Smooth muscle cell (in vitro differentiated cells): ENCODE data around the gene MAPK4. TPM values are rescaled to one million over a fixed set of nuclear protein-coding genes. Genes with fewer than 3 reads are reported as not detected.

Experiments
- DNase-seq: peaks from one replicate; lab custom pipeline; 2025; ENCODE audit not compliant: unreplicated experiment; lab: John Stamatoyannopoulos, UW
- H2AFZ ChIP-seq: fragments of 200-600 bp; sonication (generic); 2 replicates; pipeline ENCODE4 v1.6.0; 2016; ENCODE audit warnings: antibody characterized with exemption, low read depth, mild to moderate bottlenecking
- H3F3A ChIP-seq: fragments of 200-600 bp; sonication (generic); 2 replicates; pipeline ENCODE4 v1.6.0; 2017; ENCODE audit warnings: antibody characterized with exemption, low read depth
- H3K27ac ChIP-seq: fragments of 200-600 bp; sonication (generic); 2 replicates; pipeline ENCODE4 v1.5.1; 2016; ENCODE audit warnings: low read depth, mild to moderate bottlenecking
- H3K27me3 ChIP-seq: fragments of 200-600 bp; sonication (generic); 2 replicates; pipeline ENCODE4 v1.6.1; 2016; ENCODE audit warnings: low read depth, mild to moderate bottlenecking
- H3K36me3 ChIP-seq: fragments of 200-600 bp; sonication (generic); 2 replicates; pipeline ENCODE4 v1.5.1; 2016; ENCODE audit warnings: low read depth
- H3K4me1 ChIP-seq: fragments of 200-600 bp; sonication (generic); 2 replicates; pipeline ENCODE4 v1.5.1; 2016; ENCODE audit warnings: low read depth
- H3K4me2 ChIP-seq: fragments of 200-600 bp; sonication (generic); 2 replicates; pipeline ENCODE4 v1.6.0; 2016; ENCODE audit warnings: mild to moderate bottlenecking
- H3K4me3 ChIP-seq: fragments of 200-600 bp; sonication (generic); 2 replicates; pipeline ENCODE4 v1.5.1; 2016; ENCODE audit warnings: mild to moderate bottlenecking
- H3K79me2 ChIP-seq: fragments of 200-600 bp; sonication (generic); 2 replicates; pipeline ENCODE4 v1.6.0; 2016; ENCODE audit warnings: low read depth, mild to moderate bottlenecking
- H3K9ac ChIP-seq: fragments of 200-600 bp; sonication (generic); 2 replicates; pipeline ENCODE4 v1.6.0; 2016; ENCODE audit warnings: low read depth
- H3K9me3 ChIP-seq: fragments of 200-600 bp; sonication (generic); replicated peaks from 2 replicates; pipeline ENCODE4 v1.5.1; 2016; ENCODE audit warnings: low read depth
- H4K20me1 ChIP-seq: fragments of 200-600 bp; sonication (generic); 2 replicates; pipeline ENCODE4 v1.6.0; 2016; ENCODE audit warnings: low read depth
- WGBS: methylation state at CpG from one replicate; pipeline ENCODE4 v1.1.7; 2016; ENCODE audit warnings: low lambda C conversion rate; 5-methylcytosine and 5-hydroxymethylcytosine counted together
- polyA plus RNA-seq: library from polyadenylated mRNA; unstranded; fragments of >200 nt; fragmentation: Nextera tagmentation; extraction: Ambion mirVana; gene quantifications from 2 replicates; pipeline ENCODE4 v1.2.1, GENCODE V29; 2016
- total RNA-seq: library from RNA; depleted of rRNA; stranded (reverse); fragments of >200 nt; gene quantifications from 2 replicates; pipeline ENCODE4 v1.2.3, GENCODE V29; 2014
- TF ChIP-seq, protein P1 (sequence below): fragments of 200-600 bp; sonication (generic); IDR thresholded peaks from 2 replicates; pipeline ENCODE4 v1.5.1; 2017; ENCODE audit warnings: borderline replicate concordance, mild to moderate bottlenecking, antibody characterized with exemption; ENCODE audit not compliant: insufficient read depth, poor library complexity, severe bottlenecking

MAPK4 gene
- total and polyA plus RNA-seq, 2 experiments from 2014 or later = 0.09 TPM; not detected in 1

DNA sequence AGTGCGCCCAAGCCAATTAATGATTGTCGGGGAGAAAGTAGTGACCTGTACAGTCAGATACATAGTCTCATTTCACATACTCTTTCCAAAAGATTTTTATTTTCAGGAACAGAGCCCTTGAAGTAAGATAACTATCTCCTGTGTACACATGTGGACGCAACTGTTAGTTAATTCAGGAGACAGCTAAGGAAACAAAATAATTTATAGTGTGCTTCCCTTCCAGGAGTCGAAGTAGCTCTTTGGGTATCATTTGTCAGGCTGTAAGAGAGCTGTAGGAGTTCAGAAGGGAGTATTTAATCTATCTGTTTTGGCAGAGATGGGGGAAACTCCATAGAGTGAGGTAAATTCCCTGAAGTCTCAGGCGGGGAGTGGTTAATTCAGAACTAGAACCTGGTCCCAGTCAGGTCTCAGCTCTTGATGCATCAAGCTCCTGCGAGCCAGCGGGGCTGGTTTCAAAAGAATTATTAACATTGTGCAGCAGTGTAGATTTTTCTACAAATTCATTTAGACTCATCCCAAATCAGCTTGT, 63.0 kb downstream of the MAPK4 start:
- TF ChIP-seq, protein P1, sequence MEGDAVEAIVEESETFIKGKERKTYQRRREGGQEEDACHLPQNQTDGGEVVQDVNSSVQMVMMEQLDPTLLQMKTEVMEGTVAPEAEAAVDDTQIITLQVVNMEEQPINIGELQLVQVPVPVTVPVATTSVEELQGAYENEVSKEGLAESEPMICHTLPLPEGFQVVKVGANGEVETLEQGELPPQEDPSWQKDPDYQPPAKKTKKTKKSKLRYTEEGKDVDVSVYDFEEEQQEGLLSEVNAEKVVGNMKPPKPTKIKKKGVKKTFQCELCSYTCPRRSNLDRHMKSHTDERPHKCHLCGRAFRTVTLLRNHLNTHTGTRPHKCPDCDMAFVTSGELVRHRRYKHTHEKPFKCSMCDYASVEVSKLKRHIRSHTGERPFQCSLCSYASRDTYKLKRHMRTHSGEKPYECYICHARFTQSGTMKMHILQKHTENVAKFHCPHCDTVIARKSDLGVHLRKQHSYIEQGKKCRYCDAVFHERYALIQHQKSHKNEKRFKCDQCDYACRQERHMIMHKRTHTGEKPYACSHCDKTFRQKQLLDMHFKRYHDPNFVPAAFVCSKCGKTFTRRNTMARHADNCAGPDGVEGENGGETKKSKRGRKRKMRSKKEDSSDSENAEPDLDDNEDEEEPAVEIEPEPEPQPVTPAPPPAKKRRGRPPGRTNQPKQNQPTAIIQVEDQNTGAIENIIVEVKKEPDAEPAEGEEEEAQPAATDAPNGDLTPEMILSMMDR = no peak
- no peaks in the 10 kb centered on the region for H3K4me1 ChIP-seq
- no peak overlapping the region for H3K4me2 ChIP-seq
- H3F3A ChIP-seq = no peaks in the 10 kb centered on the region
- no peaks in the 10 kb centered on the region for H3K79me2 ChIP-seq
- H3K27ac ChIP-seq = no peak overlapping the region
- WGBS = 66% methylated on average over 7 of the region's 7 CpGs
- no peak for DNase-seq
- no peaks in the 10 kb centered on the region for H3K36me3 ChIP-seq
- H4K20me1 ChIP-seq = no peaks in the 10 kb centered on the region
- H3K27me3 ChIP-seq = no peaks in the 10 kb centered on the region
- H3K4me3 ChIP-seq = no peak overlapping the region
- H2AFZ ChIP-seq = no peak overlapping the region
- no peak overlapping the region for H3K9ac ChIP-seq
- no peaks in the 10 kb centered on the region for H3K9me3 ChIP-seq

GRCh38 chr18:50623694-50624352, 63.9 kb downstream of the MAPK4 start:
- no peaks in the 10 kb centered on the region for H4K20me1 ChIP-seq
- 77% methylated on average over 4 of the region's 4 CpGs for WGBS
- no peaks in the 10 kb centered on the region for H3K9me3 ChIP-seq
- H3F3A ChIP-seq = no peaks in the 10 kb centered on the region
- no peaks in the 10 kb centered on the region for H3K79me2 ChIP-seq
- no peak overlapping the region for H3K27ac ChIP-seq
- H3K36me3 ChIP-seq = no peaks in the 10 kb centered on the region
- H2AFZ ChIP-seq = no peak overlapping the region
- H3K4me3 ChIP-seq = no peak overlapping the region
- DNase-seq = no peak
- no peaks in the 10 kb centered on the region for H3K27me3 ChIP-seq
- TF ChIP-seq, protein P1 = no peak
- H3K9ac ChIP-seq = no peak overlapping the region
- H3K4me1 ChIP-seq = no peaks in the 10 kb centered on the region
- no peak overlapping the region for H3K4me2 ChIP-seq

DNA sequence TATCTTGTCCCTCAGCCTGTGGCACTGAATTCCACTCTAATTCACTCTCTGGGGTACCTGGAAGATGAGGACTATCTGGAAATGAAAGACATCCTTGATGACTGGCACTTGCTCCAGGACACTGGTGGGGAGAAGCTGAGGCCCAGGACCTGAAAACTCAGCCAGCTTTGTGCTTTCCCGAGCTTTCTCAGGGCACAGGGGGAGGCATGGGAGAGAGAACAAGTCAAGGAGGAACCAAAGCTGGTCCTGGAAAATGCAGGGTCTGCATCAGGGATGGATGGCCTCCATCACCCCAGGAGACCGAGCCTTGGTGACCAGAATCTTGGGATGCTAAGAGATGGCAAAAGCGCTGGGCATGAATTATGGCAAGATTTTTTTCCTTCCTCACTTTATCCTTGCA, 65.1 kb downstream of the MAPK4 start:
- Histone ChIP-seq H3K4me2 (no peak overlapping the region), H3K4me3 (no peak overlapping the region), H3K27me3 (no peaks in the 10 kb centered on the region), H3F3A (no peaks in the 10 kb centered on the region), H3K79me2 (no peaks in the 10 kb centered on the region), H2AFZ (no peak overlapping the region), H3K9me3 (no peaks in the 10 kb centered on the region), H3K4me1 (no peaks in the 10 kb centered on the region), H4K20me1 (no peaks in the 10 kb centered on the region), H3K9ac (no peak overlapping the region), H3K27ac (no peak overlapping the region), H3K36me3 (no peaks in the 10 kb centered on the region)
- WGBS = 90% methylated on average over 3 of the region's 3 CpGs
- TF ChIP-seq, protein P1 = no peak
- DNase-seq = no peak

GRCh38 chr18:50626317-50626716, 66.4 kb downstream of the MAPK4 start:
- H3K27me3 ChIP-seq = no peaks in the 10 kb centered on the region
- no peak overlapping the region for H3K4me2 ChIP-seq
- H3K36me3 ChIP-seq = no peaks in the 10 kb centered on the region
- DNase-seq = no peak
- no peak overlapping the region for H3K27ac ChIP-seq
- no peaks in the 10 kb centered on the region for H3F3A ChIP-seq
- no peak overlapping the region for H2AFZ ChIP-seq
- H3K9ac ChIP-seq = no peak overlapping the region
- H3K9me3 ChIP-seq = no peaks in the 10 kb centered on the region
- 97% methylated on average over 10 of the region's 10 CpGs for WGBS
- H3K79me2 ChIP-seq = no peaks in the 10 kb centered on the region
- no peaks in the 10 kb centered on the region for H3K4me1 ChIP-seq
- H4K20me1 ChIP-seq = no peaks in the 10 kb centered on the region
- no peak overlapping the region for H3K4me3 ChIP-seq
- TF ChIP-seq, protein P1 = no peak
